Neutrophil (primary cell): ENCODE results near the gene IL2RA.

Experiments
- H3K27ac ChIP-seq: fragments of 200-600 bp; sonication (generic); 2 replicates; pipeline ENCODE4 v1.5.1; 2016; ENCODE audit warnings: mild to moderate bottlenecking, moderate library complexity
- H3K27me3 ChIP-seq: fragments of 200-600 bp; sonication (generic); 2 replicates; pipeline ENCODE4 v1.6.0; 2016; ENCODE audit warnings: mild to moderate bottlenecking
- H3K36me3 ChIP-seq: fragments of 200-600 bp; sonication (generic); 2 replicates; pipeline ENCODE4 v1.5.1; 2017
- H3K4me1 ChIP-seq, 2 experiments: fragments of 200-600 bp in 1 of 2; sonication (generic) in 1 of 2; 1 replicate in 1 of 2; 2 replicates in 1 of 2; pipeline versions ENCODE4 v1.5.1 to v1.6.1; 2013 to 2016; ENCODE audit warnings: low read depth in 1 of 2, low read length in 1 of 2, mild to moderate bottlenecking in 1 of 2, moderate library complexity in 1 of 2; ENCODE audit not compliant: control insufficient read depth in 1 of 2, insufficient read depth in 1 of 2
- H3K4me3 ChIP-seq, 2 experiments: fragments of 200-600 bp in 1 of 2; sonication (generic) in 1 of 2; 1 replicate in 1 of 2; 2 replicates in 1 of 2; pipeline ENCODE4 v1.5.1; 2013 to 2016; ENCODE audit warnings: low read depth in 1 of 2, low read length in 1 of 2, mild to moderate bottlenecking in 1 of 2, moderate library complexity in 1 of 2
- H3K9me3 ChIP-seq: fragments of 200-600 bp; sonication (generic); 2 replicates; pipeline ENCODE4 v1.5.1; 2016
- CTCF ChIP-seq: fragments of 200-600 bp; sonication (generic); IDR thresholded peaks from 2 replicates; pipeline ENCODE4 v1.5.1; 2016; ENCODE audit warnings: antibody characterized with exemption

IL2RA gene

DNA sequence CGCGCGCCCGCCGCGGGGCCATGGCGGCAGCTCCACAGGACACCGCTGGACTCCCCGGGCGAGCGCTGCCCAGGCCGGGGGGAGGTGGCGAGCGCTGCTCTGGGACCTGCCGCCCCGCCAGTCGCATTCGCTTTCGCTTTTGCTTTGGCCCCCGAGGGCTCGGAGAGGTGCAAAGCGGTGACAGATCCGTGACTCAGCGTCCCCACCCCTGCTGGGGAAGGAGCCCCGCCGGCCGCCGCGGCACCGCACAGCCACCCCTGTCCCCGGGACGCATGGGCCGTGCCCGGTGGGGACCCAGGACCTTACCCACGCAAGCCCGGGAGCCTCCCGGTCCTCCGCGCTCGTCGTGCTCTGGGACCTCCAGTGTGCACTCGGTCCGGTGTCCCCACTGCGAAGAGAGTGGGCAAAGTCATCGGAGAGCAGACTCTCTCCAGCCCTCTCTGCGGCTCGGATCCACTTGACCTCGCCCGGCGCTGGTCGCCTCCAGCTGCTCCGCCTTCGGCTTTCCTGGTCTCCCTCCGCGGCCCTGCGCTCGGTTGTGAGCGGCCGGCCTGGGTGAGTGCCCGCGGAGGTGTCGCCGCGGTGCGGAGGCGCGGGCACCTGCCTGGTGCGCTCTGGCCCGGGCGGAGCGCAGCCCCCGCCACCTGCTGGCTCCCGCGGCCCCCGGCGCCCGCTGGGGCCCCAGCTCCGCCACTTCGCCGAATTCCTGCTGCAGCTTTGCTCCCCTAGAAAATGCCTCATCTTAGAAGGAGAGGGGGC lies 84.5 kb downstream of the IL2RA start, which contains the start of gene IL15RA:
IL15RA (minus strand) TSS at position 73 of the 759 bp plus-strand sequence; CDS start at position 22, 51 bp downstream.
- H3K4me1 ChIP-seq: peaks cover 11 to 19% of the 10 kb centered on the region in 2 experiments
- H3K4me3 ChIP-seq: peak within 1 kb of the TSS; percentile 85 to 89
- TF ChIP-seq CTCF: peak; percentile 26
- H3K9me3 ChIP-seq: no peaks in the 10 kb centered on the region
- peaks cover 14% of the 10 kb centered on the region for H3K27me3 ChIP-seq
- peak within 1 kb of the TSS; percentile 76 for H3K27ac ChIP-seq
- no peaks in the 10 kb centered on the region for H3K36me3 ChIP-seq

GRCh38 chr10:5976512-5977470 lies 85.4 kb downstream of the IL2RA start:
- TF ChIP-seq CTCF: no peak
- Histone ChIP-seq H3K27ac (peak overlapping the region; percentile 76), H3K4me3 (peak overlapping the region; percentile 85 to 89), H3K4me1 (peaks cover 11 to 19% of the 10 kb centered on the region in 2 experiments), H3K36me3 (no peaks in the 10 kb centered on the region), H3K9me3 (no peaks in the 10 kb centered on the region), H3K27me3 (peaks cover 14% of the 10 kb centered on the region)

GRCh38 chr10:5975641-5976473 lies 86.3 kb downstream of the IL2RA start:
- H3K4me3 ChIP-seq: peak overlapping the region; percentile 85 to 89
- no peak for TF ChIP-seq CTCF
- H3K9me3 ChIP-seq: no peaks in the 10 kb centered on the region
- H3K27me3 ChIP-seq: peaks cover 14% of the 10 kb centered on the region
- no peak overlapping the region for H3K27ac ChIP-seq
- peaks cover 16 to 19% of the 10 kb centered on the region in 2 experiments for H3K4me1 ChIP-seq
- no peaks in the 10 kb centered on the region for H3K36me3 ChIP-seq

GRCh38 chr10:5973069-5973468 lies 89.1 kb downstream of the IL2RA start:
- no peak overlapping the region for H3K27ac ChIP-seq
- TF ChIP-seq CTCF: no peak
- no peak overlapping the region for H3K4me3 ChIP-seq
- peaks cover 2% of the 10 kb centered on the region for H3K27me3 ChIP-seq
- peaks cover 16% of the 10 kb centered on the region in 2 experiments for H3K4me1 ChIP-seq
- no peaks in the 10 kb centered on the region for H3K36me3 ChIP-seq
- H3K9me3 ChIP-seq: no peaks in the 10 kb centered on the region

DNA sequence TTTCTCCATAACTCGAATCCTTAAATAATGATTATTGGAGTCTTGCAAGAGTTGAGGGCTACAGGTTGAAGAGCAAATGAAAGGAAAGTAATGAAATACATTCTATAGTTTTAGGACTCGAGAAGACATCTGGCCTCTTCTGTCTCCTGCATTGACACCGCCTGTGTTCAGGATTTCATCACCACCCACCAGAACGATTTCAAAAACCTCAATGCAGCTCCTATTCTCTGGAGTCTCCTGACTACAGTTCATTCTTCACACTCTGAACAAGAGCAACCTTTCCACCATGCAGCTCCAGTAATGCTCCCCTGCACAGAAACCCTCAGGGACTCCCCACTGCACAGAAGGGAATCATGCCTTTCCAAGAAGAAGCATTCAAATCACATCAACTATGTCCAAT lies 90.3 kb downstream of the IL2RA start:
- H3K36me3 ChIP-seq: no peaks in the 10 kb centered on the region
- no peaks in the 10 kb centered on the region for H3K9me3 ChIP-seq
- H3K4me1 ChIP-seq: peaks cover 13 to 16% of the 10 kb centered on the region in 2 experiments
- H3K27me3 ChIP-seq: no peaks in the 10 kb centered on the region
- no peak overlapping the region for H3K4me3 ChIP-seq
- TF ChIP-seq CTCF: no peak
- peak overlapping the region; percentile 5 for H3K27ac ChIP-seq
